SK-N-MC (cell line): ENCODE measurements around the gene TPM3.

ENCODE experiments used
- EZH2 ChIP-seq: fragments of 200-600 bp; sonication (generic); IDR thresholded peaks from one replicate; pipeline ENCODE4 v1.6.1; 2017; ENCODE audit warnings: antibody characterized with exemption
- POLR2AphosphoS5 ChIP-seq: IDR thresholded peaks from 2 replicates; pipeline ENCODE4 v1.6.1; 2012; ENCODE audit warnings: mild to moderate bottlenecking, low read depth, low read length, borderline replicate concordance

DNA sequence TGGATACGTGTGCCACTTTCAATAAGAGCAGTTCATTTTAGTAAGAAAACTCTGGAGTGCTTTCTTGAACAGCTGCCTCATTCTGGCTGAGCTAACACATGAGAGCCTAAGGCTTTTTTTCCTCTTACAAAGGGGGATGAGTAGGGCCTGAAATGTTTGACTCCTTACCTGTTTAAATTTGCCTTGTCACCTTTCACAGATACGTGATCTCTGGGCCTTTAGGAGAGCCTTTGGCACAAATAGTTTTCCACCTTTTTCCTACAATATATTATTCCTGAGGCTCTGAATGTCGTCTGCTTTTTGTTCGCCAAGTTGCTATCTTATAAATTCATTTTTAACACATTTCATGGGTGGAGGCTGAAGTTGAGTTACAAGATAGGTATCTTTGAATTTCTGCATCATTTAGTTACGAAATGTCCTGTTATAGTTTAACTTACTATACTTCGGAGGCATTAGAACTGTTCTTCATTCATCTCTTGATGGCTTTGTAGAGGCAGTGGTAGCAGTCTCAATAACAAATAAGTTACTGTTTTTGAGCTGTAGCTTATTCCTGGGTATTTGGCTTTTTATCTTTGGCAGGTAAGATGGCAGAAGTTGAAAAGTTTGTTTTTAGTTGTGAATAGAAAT is 46.1 kb upstream of the TPM3 start:
- TF ChIP-seq EZH2 (no peak), POLR2AphosphoS5 (no peak)
